Right atrium auricular region (tissue), 2 donors: ENCODE results near the gene NHS. TPM values are rescaled to one million over a fixed set of nuclear protein-coding genes. Genes with fewer than 3 reads are reported as not detected.

Experiments
- DNase-seq: peaks from one replicate; pipeline ENCODE4 v3.0.0-alpha.2; 2019; ENCODE audit warnings: low spot score
- H3K27ac ChIP-seq, 2 donors: fragments of 200-600 bp; sonication (generic); 1 replicate in 1 of 2; 2 replicates in 1 of 2; pipeline ENCODE4 v1.5.1; 2016 to 2019
- H3K27me3 ChIP-seq, 2 donors: fragments of 200-600 bp; sonication (generic); one replicate each; pipeline versions ENCODE4 v1.5.1 to v1.6.0; 2017 to 2019
- H3K36me3 ChIP-seq: fragments of 200-600 bp; sonication (generic); one replicate; pipeline ENCODE4 v1.5.1; 2016
- H3K4me1 ChIP-seq, 2 donors: fragments of 200-600 bp; sonication (generic); one replicate each; pipeline versions ENCODE4 v1.5.1 to v1.6.0; 2017 to 2019
- H3K4me3 ChIP-seq, 2 donors: fragments of 200-600 bp; sonication (generic); 1 replicate in 1 of 2; 2 replicates in 1 of 2; pipeline ENCODE4 v1.5.1; 2017 to 2019; ENCODE audit warnings: mild to moderate bottlenecking in 1 of 2, moderate library complexity in 1 of 2
- H3K9me3 ChIP-seq, 2 donors: fragments of 200-600 bp; sonication (generic); one replicate each; pipeline ENCODE4 v1.5.1; 2019
- CTCF ChIP-seq, 2 donors: fragments of 200-600 bp; sonication (generic); IDR thresholded peaks; one replicate each; pipeline ENCODE4 v1.5.1; 2019; ENCODE audit warnings: antibody characterized with exemption in 2 of 2
- total RNA-seq, 2 donors: library from RNA; depleted of rRNA; stranded (reverse); fragments of >200 nt; gene quantifications; one replicate each; pipeline ENCODE4 v1.1.0, GENCODE V29; 2016

Gene NHS
- total RNA-seq, 2 donors from 2014 or later, result 0.59 to 2.0 TPM

- H3K9me3 ChIP-seq, result no peaks in the 10 kb centered on the region
- no peak overlapping the region for H3K4me3 ChIP-seq
- no peak overlapping the region for H3K27ac ChIP-seq
- no peaks in the 10 kb centered on the region for H3K4me1 ChIP-seq
- no peaks in the 10 kb centered on the region for H3K27me3 ChIP-seq
- DNase-seq, result no peak
- no peak for TF ChIP-seq CTCF (IDR thresholded peaks at IDR 0.05)
- no peaks in the 10 kb centered on the region for H3K36me3 ChIP-seq
Measured at GRCh38 chrX:17687648-17688047, 312.6 kb downstream of the NHS start.

- Histone ChIP-seq H3K36me3 (no peaks in the 10 kb centered on the region), H3K27ac (no peak overlapping the region), H3K9me3 (no peaks in the 10 kb centered on the region), H3K4me3 (no peak overlapping the region), H3K27me3 (peaks cover 0 to 3% of the 10 kb centered on the region in 2 donors), H3K4me1 (no peaks in the 10 kb centered on the region)
- no peak for DNase-seq
- TF ChIP-seq CTCF (IDR thresholded peaks at IDR 0.05), result peak; percentile 39 to 80
Measured at GRCh38 chrX:17689971-17690409, 315.0 kb downstream of the NHS start.

- H3K27ac ChIP-seq, result no peak overlapping the region
- no peak for TF ChIP-seq CTCF (IDR thresholded peaks at IDR 0.05)
- DNase-seq, result no peak
- H3K9me3 ChIP-seq, result no peaks in the 10 kb centered on the region
- H3K27me3 ChIP-seq, result peaks cover 0 to 3% of the 10 kb centered on the region in 2 donors
- no peaks in the 10 kb centered on the region for H3K36me3 ChIP-seq
- H3K4me3 ChIP-seq, result no peak overlapping the region
- H3K4me1 ChIP-seq, result no peaks in the 10 kb centered on the region
Measured at GRCh38 chrX:17692709-17693346, 317.8 kb downstream of the NHS start.

GRCh38 chrX:17697191-17697590 is 322.2 kb downstream of the NHS start:
- TF ChIP-seq CTCF (IDR thresholded peaks at IDR 0.05), result no peak
- Histone ChIP-seq H3K36me3 (no peaks in the 10 kb centered on the region), H3K4me1 (no peaks in the 10 kb centered on the region), H3K4me3 (no peak overlapping the region), H3K9me3 (no peaks in the 10 kb centered on the region), H3K27ac (no peak overlapping the region), H3K27me3 (peaks cover 0 to 3% of the 10 kb centered on the region in 2 donors)
- DNase-seq, result no peak

- H3K27ac ChIP-seq, result no peak overlapping the region
- no peaks in the 10 kb centered on the region for H3K4me1 ChIP-seq
- H3K27me3 ChIP-seq, result no peaks in the 10 kb centered on the region
- DNase-seq, result no peak
- no peak overlapping the region for H3K4me3 ChIP-seq
- no peaks in the 10 kb centered on the region for H3K36me3 ChIP-seq
- no peaks in the 10 kb centered on the region for H3K9me3 ChIP-seq
- TF ChIP-seq CTCF (IDR thresholded peaks at IDR 0.05), result no peak
Measured at GRCh38 chrX:17700976-17701375, 326.0 kb downstream of the NHS start.

GRCh38 chrX:17703201-17703600 is 328.2 kb downstream of the NHS start:
- DNase-seq, result no peak
- Histone ChIP-seq H3K27me3 (no peaks in the 10 kb centered on the region), H3K9me3 (no peaks in the 10 kb centered on the region), H3K4me3 (no peak overlapping the region), H3K4me1 (no peaks in the 10 kb centered on the region), H3K36me3 (no peaks in the 10 kb centered on the region), H3K27ac (no peak overlapping the region)
- no peak for TF ChIP-seq CTCF (IDR thresholded peaks at IDR 0.05)
